Dedifferentiated amniotic fluid mesenchymal stem cell (primary cell): ENCODE results near the gene NBPF26.
"Not testable (repeated sequence)": the region's sequence is repeated elsewhere in the genome, so short reads cannot be mapped to it uniquely, and the experiment has no call there.

Experiments used
- DNase-seq: peaks from one replicate; pipeline ENCODE4 v3.0.0-alpha.2; 2016; ENCODE audit errors: extremely low spot score

The NBPF26 gene

DNA sequence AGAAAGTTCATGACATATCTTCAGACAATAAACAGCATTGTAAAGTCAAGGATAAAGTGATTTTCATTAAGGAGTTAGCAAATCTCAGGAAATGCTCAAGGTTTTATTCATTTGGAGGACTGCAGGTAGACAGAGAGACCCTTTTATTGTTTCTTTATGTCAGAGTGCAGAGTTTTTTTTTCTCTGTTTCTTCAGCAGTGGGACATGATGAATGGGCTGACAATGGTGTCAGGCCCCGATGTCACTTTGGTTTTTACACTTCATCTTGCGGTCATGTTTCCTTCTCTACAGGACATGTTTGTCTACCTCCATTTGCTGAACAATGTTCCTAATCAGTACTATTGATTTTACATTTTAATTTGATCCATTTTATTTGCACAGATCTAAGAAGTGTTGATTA is 134.4 kb downstream of the NBPF26 start:
- not testable (repeated sequence) for DNase-seq

DNA sequence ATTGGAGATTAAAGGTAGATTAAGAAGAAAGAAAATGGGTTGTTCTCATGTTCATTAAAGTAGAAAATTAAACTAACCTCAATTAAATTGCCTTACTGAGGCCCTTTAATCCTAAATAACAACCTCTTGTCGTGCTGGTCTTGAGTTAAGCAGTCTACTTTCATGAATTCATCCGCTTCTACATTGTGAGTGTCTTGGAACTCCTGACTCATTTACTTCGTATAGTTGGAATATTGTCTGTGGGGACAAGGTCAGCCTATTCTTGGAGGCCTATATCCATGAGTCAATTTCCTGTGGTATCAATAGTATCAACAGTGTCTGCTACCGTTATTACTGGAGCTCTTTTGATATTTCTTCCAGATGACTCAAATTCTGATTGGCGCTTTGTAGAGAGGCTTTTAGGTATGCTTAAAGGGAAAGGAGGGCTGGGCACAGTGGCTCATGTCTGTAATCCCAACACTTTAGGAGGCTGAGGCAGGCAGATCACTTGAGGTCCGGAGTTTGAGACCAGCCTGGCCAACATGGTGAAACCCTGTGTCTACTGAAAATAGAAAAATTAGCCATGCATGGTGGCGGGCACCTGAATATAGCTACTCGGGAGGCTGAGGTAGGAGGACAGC is 136.0 kb downstream of the NBPF26 start:
- DNase-seq: not testable (repeated sequence)

DNA sequence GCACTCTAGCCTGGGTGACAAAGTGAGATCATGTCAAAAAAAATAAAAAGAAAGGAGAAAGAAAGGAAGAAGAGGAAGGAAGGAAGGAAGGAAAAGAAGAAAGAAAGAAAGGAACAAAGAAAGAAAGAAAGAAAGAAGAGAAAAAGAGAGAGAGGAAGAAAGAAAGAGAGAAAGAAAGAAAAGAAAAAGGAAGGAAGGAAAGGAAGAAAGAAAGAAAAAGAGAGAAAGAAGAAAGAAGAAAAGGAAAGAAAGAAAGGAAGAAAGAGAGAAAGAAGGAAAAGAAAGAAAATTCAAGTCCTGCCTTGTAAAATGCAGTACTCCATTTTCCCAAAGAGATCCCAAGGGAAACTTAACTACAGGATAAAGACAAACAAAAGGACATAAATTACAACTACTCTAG is 154.5 kb downstream of the NBPF26 start:
- DNase-seq: not testable (repeated sequence)

DNA sequence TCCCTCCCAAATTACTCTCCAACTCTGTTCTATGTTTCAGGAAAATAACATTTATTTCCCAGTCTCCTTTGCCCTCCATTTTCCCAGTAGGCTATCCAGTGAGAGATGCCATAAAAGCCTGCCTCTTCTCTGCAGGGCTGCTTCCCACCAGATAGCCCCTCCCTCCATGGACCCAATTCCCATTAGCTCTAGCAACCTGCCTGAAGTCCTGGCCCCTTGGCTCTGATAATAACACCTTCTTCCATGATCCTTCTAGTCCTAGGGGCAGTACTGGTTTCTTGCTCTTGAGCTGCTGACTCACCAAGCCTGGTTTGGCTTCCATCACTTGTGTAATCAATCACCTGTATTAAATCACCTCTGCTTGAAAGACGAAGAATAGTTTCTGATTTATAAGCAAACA is 156.3 kb downstream of the NBPF26 start:
- DNase-seq: not testable (repeated sequence)

- DNase-seq: not testable (repeated sequence)
Measured at GRCh38 chr1:120881934-120882333, 158.2 kb downstream of the NBPF26 start.
